ENCODE results near the gene SCGB1D1. TPM values are rescaled to one million over a fixed set of nuclear protein-coding genes. Genes with fewer than 3 reads are reported as not detected.

Gene SCGB1D1
- total and polyA plus RNA-seq, 2 of the 8 experiments (the other 6 are each of a cell fraction or from before 2014, with no cell fraction given) = not detected

GRCh38 chr11:62166371-62166770 lies 23.6 kb upstream of the SCGB1D1 start:
- Histone ChIP-seq H3K14ac (ENCODE audit: insufficient read length) (no peak overlapping the region), H3K9ac (replicated peaks in 1 of 4; ENCODE audit: extremely low read depth in 1 of 4, low read depth in 3 of 4, low read length in 3 of 4) (no peak overlapping the region), H3K27me3 (replicated peaks in 1 of 4; ENCODE audit: control insufficient read depth in 3 of 4, extremely low read depth in 1 of 4, insufficient read depth in 3 of 4, low read length in 3 of 4) (no peaks in the 10 kb centered on the region; a peak in 1 of 7 replicates), H3K36me3 (ENCODE audit: control insufficient read depth in 2 of 4, insufficient read depth in 4 of 4, low read length in 3 of 4) (no peaks in the 10 kb centered on the region), H3K56ac (replicated peaks; ENCODE audit: insufficient read length, low read depth, low read length) (no peak overlapping the region), H3K23ac (ENCODE audit: insufficient read length) (no peak overlapping the region), H2BK20ac (ENCODE audit: low read length) (no peak overlapping the region), H3K27ac (ENCODE audit: low read depth, low read length) (no peak overlapping the region), H2AFZ (ENCODE audit: low read length) (no peak overlapping the region), H2AK5ac (ENCODE audit: low read depth, low read length) (no peak overlapping the region), H2BK15ac (ENCODE audit: low read length) (no peak overlapping the region), H3K4me3 (ENCODE audit: extremely low read depth in 1 of 4, insufficient read depth in 2 of 4, low read depth in 3 of 4, low read length in 4 of 4) (no peak overlapping the region), H4K8ac (ENCODE audit: extremely low read depth, insufficient read depth, low read length) (no peak overlapping the region), H2BK12ac (ENCODE audit: low read depth, low read length) (no peak overlapping the region), H3K79me2 (ENCODE audit: control insufficient read depth in 1 of 2, insufficient read depth in 2 of 2, low read length in 2 of 2) (no peaks in the 10 kb centered on the region), H4K20me1 (replicated peaks in 1 of 2; ENCODE audit: control insufficient read depth in 1 of 2, insufficient read depth in 2 of 2, low read length in 2 of 2) (no peaks in the 10 kb centered on the region), H2BK120ac (replicated peaks; ENCODE audit: low read depth, low read length) (no peak overlapping the region), H3K4me2 (ENCODE audit: insufficient read depth in 1 of 2, low read depth in 2 of 2, low read length in 2 of 2) (no peak overlapping the region), H3K23me2 (ENCODE audit: low read depth, low read length) (no peaks in the 10 kb centered on the region), H4K91ac (replicated peaks; ENCODE audit: insufficient read length, low read length) (no peak overlapping the region), H3K4ac (replicated peaks; ENCODE audit: insufficient read length, low read depth, low read length) (no peak overlapping the region), H3K9me3 (ENCODE audit: insufficient read depth in 2 of 2, low read depth in 1 of 2, low read length in 1 of 2) (no peaks in the 10 kb centered on the region), H3K18ac (ENCODE audit: extremely low read depth, low read length) (no peak overlapping the region), H2BK5ac (ENCODE audit: low read depth, low read length) (no peak overlapping the region), H3K4me1 (replicated peaks in 1 of 4; ENCODE audit: control insufficient read depth in 3 of 4, insufficient read depth in 4 of 4, low read length in 3 of 4) (no peaks in the 10 kb centered on the region), H3K79me1 (ENCODE audit: low read depth, low read length) (no peaks in the 10 kb centered on the region), H4K5ac (ENCODE audit: insufficient read length, low read depth, low read length) (no peak overlapping the region)
- 92% methylated on average over 10 of the region's 10 CpGs; no CpG with 5 or more reads in 1 of the 2 experiments for WGBS, 2 experiments (ENCODE audit: extremely low coverage in 1 of 2, insufficient coverage in 1 of 2, insufficient read length in 1 of 2, insufficient replicate concordance in 2 of 2, low coverage in 1 of 2, low lambda C conversion rate in 2 of 2, missing lambda C conversion rate in 1 of 2)
- no peak for FAIRE-seq
- no peak for DNase-seq (ENCODE audit: low read depth in 1 of 2, low spot score in 2 of 2)
- CTCF ChIA-PET (ENCODE audit: partially characterized antibody) = interaction anchor here (0.5 to 1.7 kb wide), 10 partner anchors 12 to 268 kb away, joined by 3 to 5 read pairs (median 3); no protein-coding TSS in a partner anchor
- POLR2A ChIA-PET (ENCODE audit: partially characterized antibody) = interaction anchor here (1.2 kb wide), 1 partner anchor 10 kb away, joined by 3 read pairs; no protein-coding TSS in a partner anchor
- no peak for TF ChIP-seq SP4 (IDR thresholded peaks at IDR 0.05; ENCODE audit: low read length)
- no peak for TF ChIP-seq YY1 (IDR thresholded peaks at IDR 0.05; ENCODE audit: low read depth, low read length)
- TF ChIP-seq CEBPB (IDR thresholded peaks at IDR 0.05; ENCODE audit: low read depth, low read length) = no peak
- TF ChIP-seq ZNF274 (IDR thresholded peaks at IDR 0.05; ENCODE audit: borderline replicate concordance, extremely low read depth, low read length) = no peak
- TF ChIP-seq CTCF (IDR thresholded peaks at IDR 0.05; ENCODE audit: control extremely low read depth in 1 of 3, insufficient read depth in 1 of 3, low read depth in 1 of 3, low read length in 3 of 3) = no peak

All from H1 (cell line).